ENCODE data around the gene PANK3.

Gene PANK3

DNA sequence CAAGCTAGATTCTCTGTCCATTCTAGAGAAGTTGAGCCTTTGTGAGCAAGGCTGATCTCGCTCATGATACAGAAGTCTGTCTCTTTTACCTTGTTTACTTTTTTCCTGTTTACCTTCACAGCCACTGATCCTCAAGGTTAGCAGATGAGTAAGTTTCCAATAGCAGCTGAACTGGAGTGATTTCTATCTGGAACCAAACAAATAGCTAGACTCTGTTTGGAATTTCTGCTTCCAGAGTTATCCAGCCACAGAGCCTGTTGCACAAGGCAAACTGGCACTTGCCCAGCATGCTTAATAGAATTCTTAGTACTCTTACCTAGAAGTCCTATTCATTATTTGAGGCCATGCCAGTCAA is 12.8 kb upstream of the PANK3 start:
- Histone ChIP-seq H3K27me3 (ENCODE audit: insufficient read depth, poor library complexity, severe bottlenecking) (no peaks in the 10 kb centered on the region), H3K27ac (replicated peaks) (no peak overlapping the region), H3K4me3 (replicated peaks; ENCODE audit: insufficient read depth, low read length) (no peak overlapping the region)
- no peak for DNase-seq (ENCODE audit: low read depth in 1 of 2, low spot score in 1 of 2)
- TF ChIP-seq GABPA (IDR thresholded peaks at IDR 0.05; ENCODE audit: low read depth): no peak
- no peak for TF ChIP-seq CTCF (IDR thresholded peaks at IDR 0.05; ENCODE audit: insufficient read depth, low read length)
- TF ChIP-seq SPI1 (IDR thresholded peaks at IDR 0.05; ENCODE audit: borderline replicate concordance, low read depth): no peak
- TF ChIP-seq REST (IDR thresholded peaks at IDR 0.05; ENCODE audit: insufficient replicate concordance, low read depth): no peak
- TF ChIP-seq POLR2AphosphoS5 (IDR thresholded peaks at IDR 0.05; ENCODE audit: low read depth): no peak

GRCh38 chr5:168591302-168592013 is 12.3 kb upstream of the PANK3 start:
- H3K27me3 ChIP-seq (ENCODE audit: insufficient read depth, poor library complexity, severe bottlenecking): no peaks in the 10 kb centered on the region
- DNase-seq (ENCODE audit: low read depth in 1 of 2, low spot score in 1 of 2): no peak
- H3K27ac ChIP-seq (replicated peaks): no peak overlapping the region
- no peak for TF ChIP-seq CTCF (IDR thresholded peaks at IDR 0.05; ENCODE audit: insufficient read depth, low read length)
- no peak for TF ChIP-seq REST (IDR thresholded peaks at IDR 0.05; ENCODE audit: insufficient replicate concordance, low read depth)
- TF ChIP-seq SPI1 (IDR thresholded peaks at IDR 0.05; ENCODE audit: borderline replicate concordance, low read depth): no peak
- no peak for TF ChIP-seq GABPA (IDR thresholded peaks at IDR 0.05; ENCODE audit: low read depth)
- no peak for TF ChIP-seq POLR2AphosphoS5 (IDR thresholded peaks at IDR 0.05; ENCODE audit: low read depth)
- H3K4me3 ChIP-seq (replicated peaks; ENCODE audit: insufficient read depth, low read length): no peak overlapping the region

GRCh38 chr5:168590666-168591065 is 11.5 kb upstream of the PANK3 start:
- no peak for TF ChIP-seq CTCF (IDR thresholded peaks at IDR 0.05; ENCODE audit: insufficient read depth, low read length)
- TF ChIP-seq SPI1 (IDR thresholded peaks at IDR 0.05; ENCODE audit: borderline replicate concordance, low read depth): no peak
- TF ChIP-seq GABPA (IDR thresholded peaks at IDR 0.05; ENCODE audit: low read depth): no peak
- no peak for TF ChIP-seq REST (IDR thresholded peaks at IDR 0.05; ENCODE audit: insufficient replicate concordance, low read depth)
- TF ChIP-seq POLR2AphosphoS5 (IDR thresholded peaks at IDR 0.05; ENCODE audit: low read depth): no peak
- Histone ChIP-seq H3K4me3 (replicated peaks; ENCODE audit: insufficient read depth, low read length) (no peak overlapping the region), H3K27me3 (ENCODE audit: insufficient read depth, poor library complexity, severe bottlenecking) (no peaks in the 10 kb centered on the region), H3K27ac (replicated peaks) (no peak overlapping the region)
- no peak for DNase-seq (ENCODE audit: low read depth in 1 of 2, low spot score in 1 of 2)
